H9 (cell line): ENCODE results near the gene PCSK9. TPM values are rescaled to one million over a fixed set of nuclear protein-coding genes. Genes with fewer than 3 reads are reported as not detected.

Experiments
- DNase-seq: peaks from one replicate; pipeline ENCODE4 v3.0.0-alpha.2; 2017
- H2AFZ ChIP-seq: one replicate; pipeline ENCODE4 v1.6.1; 2013; ENCODE audit warnings: mild to moderate bottlenecking, low read length, control low read depth, moderate library complexity
- H2AK5ac ChIP-seq: 2 replicates; pipeline ENCODE4 v1.6.1; 2013; ENCODE audit warnings: low read length, control low read depth, mixed read lengths; ENCODE audit not compliant: insufficient read length
- H2BK120ac ChIP-seq: one replicate; pipeline ENCODE4 v1.6.1; 2013; ENCODE audit warnings: low read depth, mild to moderate bottlenecking, low read length, control low read depth, inconsistent platforms; ENCODE audit not compliant: poor library complexity, severe bottlenecking
- H2BK12ac ChIP-seq: 2 replicates; pipeline ENCODE4 v1.6.1; 2013; ENCODE audit warnings: low read length, control low read depth, mixed read lengths, low read depth; ENCODE audit not compliant: insufficient read length
- H2BK15ac ChIP-seq: 2 replicates; pipeline ENCODE4 v1.6.1; 2013; ENCODE audit warnings: low read depth, low read length, control low read depth
- H2BK20ac ChIP-seq: one replicate; pipeline ENCODE4 v1.6.1; 2013; ENCODE audit warnings: low read depth, mild to moderate bottlenecking, low read length, control low read depth, inconsistent platforms; ENCODE audit not compliant: poor library complexity, severe bottlenecking
- H2BK5ac ChIP-seq: 2 replicates; pipeline ENCODE4 v1.6.1; 2013; ENCODE audit warnings: low read length, control low read depth, mixed read lengths; ENCODE audit not compliant: insufficient read length
- H3K14ac ChIP-seq: 2 replicates; pipeline ENCODE4 v1.6.1; 2013; ENCODE audit warnings: low read length, control low read depth; ENCODE audit not compliant: insufficient read depth
- H3K18ac ChIP-seq: 2 replicates; pipeline ENCODE4 v1.6.1; 2013; ENCODE audit warnings: low read depth, mild to moderate bottlenecking, mixed read lengths, low read length, control low read depth; ENCODE audit not compliant: insufficient read length
- H3K23ac ChIP-seq: 2 replicates; pipeline ENCODE4 v1.6.1; 2013; ENCODE audit warnings: low read length, control low read depth, mixed read lengths, low read depth; ENCODE audit not compliant: insufficient read length
- H3K23me2 ChIP-seq: 2 replicates; pipeline ENCODE4 v1.6.1; 2013; ENCODE audit warnings: low read depth, mild to moderate bottlenecking, mixed read lengths, low read length, control low read depth; ENCODE audit not compliant: insufficient read length, poor library complexity, severe bottlenecking
- H3K27ac ChIP-seq: 2 replicates; pipeline ENCODE4 v1.5.1; 2013; ENCODE audit warnings: low read length, control low read depth, mixed read lengths, low read depth; ENCODE audit not compliant: insufficient read length
- H3K27me3 ChIP-seq: 2 replicates; pipeline ENCODE4 v1.6.1; 2013; ENCODE audit warnings: low read length, control low read depth, inconsistent platforms; ENCODE audit not compliant: insufficient read depth
- H3K4ac ChIP-seq: 2 replicates; pipeline ENCODE4 v1.6.1; 2013; ENCODE audit warnings: low read depth, mild to moderate bottlenecking, control low read depth, inconsistent platforms, low read length, moderate library complexity
- H3K4me1 ChIP-seq: 2 replicates; pipeline ENCODE4 v1.6.1; 2013; ENCODE audit warnings: low read length, control low read depth, inconsistent platforms; ENCODE audit not compliant: insufficient read depth
- H3K4me2 ChIP-seq: 2 replicates; pipeline ENCODE4 v1.6.1; 2013; ENCODE audit warnings: low read length, control low read depth, mixed read lengths; ENCODE audit not compliant: insufficient read length, insufficient read depth
- H3K56ac ChIP-seq: 2 replicates; pipeline ENCODE4 v1.6.1; 2013; ENCODE audit warnings: low read depth, mild to moderate bottlenecking, mixed read lengths, low read length, control low read depth; ENCODE audit not compliant: insufficient read length
- H3K79me1 ChIP-seq: 2 replicates; pipeline ENCODE4 v1.6.1; 2013; ENCODE audit warnings: low read depth, mild to moderate bottlenecking, moderate library complexity, low read length, control low read depth, inconsistent platforms; ENCODE audit not compliant: insufficient read depth, poor library complexity, severe bottlenecking
- H3K79me2 ChIP-seq: 2 replicates; pipeline ENCODE4 v1.6.1; 2013; ENCODE audit warnings: low read length, control low read depth, inconsistent platforms; ENCODE audit not compliant: insufficient read depth
- H3K9ac ChIP-seq: 2 replicates; pipeline ENCODE4 v1.6.1; 2013; ENCODE audit warnings: low read length, control low read depth, mixed read lengths; ENCODE audit not compliant: insufficient read length; ENCODE audit errors: extremely low read depth
- H3K9me3 ChIP-seq: one replicate; pipeline ENCODE4 v1.6.1; 2013; ENCODE audit warnings: low read depth, low read length, inconsistent platforms; ENCODE audit not compliant: control insufficient read depth
- H3T11ph ChIP-seq: one replicate; pipeline ENCODE4 v1.6.1; 2013; ENCODE audit warnings: mild to moderate bottlenecking, low read length, control low read depth, inconsistent platforms
- H4K20me1 ChIP-seq: one replicate; pipeline ENCODE4 v1.6.1; 2013; ENCODE audit not compliant: control insufficient read depth, insufficient read length, insufficient read depth
- H4K5ac ChIP-seq: 2 replicates; pipeline ENCODE4 v1.6.1; 2013; ENCODE audit warnings: low read depth, mild to moderate bottlenecking, mixed read lengths, low read length, control low read depth; ENCODE audit not compliant: insufficient read length
- H4K8ac ChIP-seq: replicated peaks from 2 replicates; pipeline ENCODE4 v1.6.1; 2013; ENCODE audit warnings: low read length, control low read depth, mixed read lengths, low read depth; ENCODE audit not compliant: insufficient read length
- H4K91ac ChIP-seq: 2 replicates; pipeline ENCODE4 v1.6.1; 2013; ENCODE audit warnings: low read depth, mild to moderate bottlenecking, moderate library complexity, mixed read lengths, low read length, control low read depth; ENCODE audit not compliant: insufficient read length
- H3K27ac Mint-ChIP-seq, 3 experiments: 2 replicates in 2 of 3; 3 replicates in 1 of 3; pipeline ENCODE4 v1.8.0; 2020 to 2021; ENCODE audit warnings: mixed read lengths in 3 of 3, mild to moderate bottlenecking in 1 of 3, moderate library complexity in 1 of 3
- H3K27me3 Mint-ChIP-seq: 2 replicates; pipeline ENCODE4 v1.8.0; 2021; ENCODE audit warnings: low read depth, mild to moderate bottlenecking, moderate library complexity, mixed read lengths
- H3K36me3 Mint-ChIP-seq, 3 experiments: 2 replicates in 2 of 3; 3 replicates in 1 of 3; pipeline ENCODE4 v1.8.0; 2020 to 2021; ENCODE audit warnings: low read depth in 3 of 3, mixed read lengths in 3 of 3; ENCODE audit not compliant: insufficient read depth in 1 of 3
- H3K4me1 Mint-ChIP-seq, 2 experiments: 2 replicates each; pipeline ENCODE4 v1.8.0; 2020; ENCODE audit warnings: mixed read lengths in 2 of 2
- H3K4me3 Mint-ChIP-seq, 2 experiments: 2 replicates in 1 of 2; 3 replicates in 1 of 2; pipeline ENCODE4 v1.8.0; 2020 to 2021; ENCODE audit warnings: mild to moderate bottlenecking in 2 of 2, mixed read lengths in 2 of 2, moderate library complexity in 1 of 2
- H3K9me3 Mint-ChIP-seq, 2 experiments: 2 replicates in 1 of 2; 3 replicates in 1 of 2; pipeline ENCODE4 v1.8.0; 2020; ENCODE audit warnings: mild to moderate bottlenecking in 2 of 2, mixed read lengths in 2 of 2, moderate library complexity in 1 of 2
- WGBS: extraction: QIAGEN DNeasy Blood & Tissue Kit; methylation state at CpG from one replicate; pipeline ENCODE4 v1.1.7; 2013; ENCODE audit warnings: missing lambda C conversion rate, low lambda C conversion rate, mixed read lengths; ENCODE audit not compliant: insufficient read length; ENCODE audit errors: extremely low coverage; 5-methylcytosine and 5-hydroxymethylcytosine counted together
- total RNA-seq: library from RNA; stranded (reverse); gene quantifications from 2 replicates; pipeline ENCODE4 v1.2.1, GENCODE V29; 2021
- TF ChIP-seq, protein P1 (sequence below): fragments of 200-600 bp; sonication (generic); conservative IDR thresholded peaks from 3 replicates; pipeline ENCODE4 v1.8.0; 2021; ENCODE audit warnings: antibody characterized with exemption, mild to moderate bottlenecking

The PCSK9 gene
- total RNA-seq, 1 experiment from 2014 or later: 75.1 TPM

DNA sequence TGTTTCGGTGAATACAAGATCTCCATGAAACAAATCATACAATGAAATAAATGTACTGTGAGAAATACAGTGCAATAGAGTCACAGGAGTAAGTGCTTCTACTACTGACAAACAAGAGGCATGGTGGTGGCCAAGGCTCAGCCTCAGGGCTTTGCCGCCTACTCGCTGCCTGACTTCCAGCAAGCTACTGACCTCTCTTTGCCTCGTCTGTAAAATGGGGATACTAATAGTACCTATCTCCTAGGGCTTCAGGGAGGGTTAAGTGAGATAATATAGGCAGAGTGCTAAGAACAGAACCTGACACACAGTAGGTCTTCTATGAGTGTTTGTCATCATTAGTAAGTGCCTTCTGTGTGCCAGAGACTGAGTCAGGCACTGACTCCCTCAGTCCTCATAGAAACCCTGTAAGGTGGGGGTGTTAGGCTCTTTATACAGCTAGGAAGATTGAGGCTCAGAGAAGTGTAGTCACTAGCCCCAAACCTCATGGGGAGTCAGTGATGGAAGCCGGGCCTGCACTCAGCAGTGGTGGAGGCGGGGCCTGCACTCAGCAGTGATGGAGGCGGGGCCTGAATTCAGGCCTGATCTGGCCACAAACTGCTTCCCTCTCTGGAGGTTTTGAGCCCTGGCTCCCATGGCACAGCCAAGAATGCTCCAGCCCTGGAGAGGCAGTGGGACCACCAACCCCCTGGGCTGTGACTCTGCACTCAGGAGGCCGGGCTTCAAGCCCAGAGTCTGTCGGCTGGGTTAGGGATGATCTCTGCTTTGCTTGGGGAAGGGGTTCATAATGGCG, 33.8 kb upstream of the PCSK9 start:
- H2AFZ ChIP-seq: no peak overlapping the region
- H3K9me3 Mint-ChIP-seq: peaks cover 10 to 15% of the 10 kb centered on the region in 2 experiments
- H2BK15ac ChIP-seq: no peak overlapping the region; the same call in 1 of the 2 replicates
- no peak overlapping the region for H2BK120ac ChIP-seq
- no peaks in the 10 kb centered on the region for H3K9me3 ChIP-seq
- DNase-seq: peak; percentile 67
- no peaks in the 10 kb centered on the region for H3K79me1 ChIP-seq
- no peak overlapping the region for H3K4me2 ChIP-seq
- H3K27me3 Mint-ChIP-seq: peaks cover 22% of the 10 kb centered on the region
- H4K5ac ChIP-seq: no peak overlapping the region
- no peak overlapping the region for H3K18ac ChIP-seq
- H3K79me2 ChIP-seq: no peaks in the 10 kb centered on the region
- H2BK5ac ChIP-seq: no peak overlapping the region
- H3K4me1 ChIP-seq: peaks cover 2% of the 10 kb centered on the region; the same call in 1 of the 2 replicates
- H3K27me3 ChIP-seq: peaks cover 12% of the 10 kb centered on the region; the same call in 1 of the 2 replicates
- H3K4me1 Mint-ChIP-seq: peaks cover 8% of the 10 kb centered on the region in 2 experiments
- H2AK5ac ChIP-seq: no peak overlapping the region
- TF ChIP-seq, protein P1, sequence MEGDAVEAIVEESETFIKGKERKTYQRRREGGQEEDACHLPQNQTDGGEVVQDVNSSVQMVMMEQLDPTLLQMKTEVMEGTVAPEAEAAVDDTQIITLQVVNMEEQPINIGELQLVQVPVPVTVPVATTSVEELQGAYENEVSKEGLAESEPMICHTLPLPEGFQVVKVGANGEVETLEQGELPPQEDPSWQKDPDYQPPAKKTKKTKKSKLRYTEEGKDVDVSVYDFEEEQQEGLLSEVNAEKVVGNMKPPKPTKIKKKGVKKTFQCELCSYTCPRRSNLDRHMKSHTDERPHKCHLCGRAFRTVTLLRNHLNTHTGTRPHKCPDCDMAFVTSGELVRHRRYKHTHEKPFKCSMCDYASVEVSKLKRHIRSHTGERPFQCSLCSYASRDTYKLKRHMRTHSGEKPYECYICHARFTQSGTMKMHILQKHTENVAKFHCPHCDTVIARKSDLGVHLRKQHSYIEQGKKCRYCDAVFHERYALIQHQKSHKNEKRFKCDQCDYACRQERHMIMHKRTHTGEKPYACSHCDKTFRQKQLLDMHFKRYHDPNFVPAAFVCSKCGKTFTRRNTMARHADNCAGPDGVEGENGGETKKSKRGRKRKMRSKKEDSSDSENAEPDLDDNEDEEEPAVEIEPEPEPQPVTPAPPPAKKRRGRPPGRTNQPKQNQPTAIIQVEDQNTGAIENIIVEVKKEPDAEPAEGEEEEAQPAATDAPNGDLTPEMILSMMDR: no peak
- no peak overlapping the region for H3K4ac ChIP-seq
- no peak overlapping the region for H3K56ac ChIP-seq
- H3K14ac ChIP-seq: no peak overlapping the region
- H3K27ac ChIP-seq: no peak overlapping the region
- H2BK12ac ChIP-seq: no peak overlapping the region
- H3K23ac ChIP-seq: no peak overlapping the region
- no peak overlapping the region for H3T11ph ChIP-seq
- H4K8ac ChIP-seq: no peak overlapping the region
- peaks cover 0 to 15% (median 0%) of the 10 kb centered on the region in 3 experiments for H3K36me3 Mint-ChIP-seq
- WGBS: no CpG with 5 or more reads among the region's 10 CpGs
- no peak overlapping the region for H3K4me3 Mint-ChIP-seq
- H4K20me1 ChIP-seq: no peaks in the 10 kb centered on the region
- no peak overlapping the region for H3K9ac ChIP-seq
- H3K27ac Mint-ChIP-seq: no peak overlapping the region
- no peaks in the 10 kb centered on the region for H3K23me2 ChIP-seq
- H2BK20ac ChIP-seq: no peak overlapping the region
- H4K91ac ChIP-seq: no peak overlapping the region
